GM23338 (cell line): Measurements from ENCODE around the gene SMG9. TPM values are rescaled to one million over a fixed set of nuclear protein-coding genes. Genes with fewer than 3 reads are reported as not detected.

Experiments used
- ATAC-seq: fragments of 200-7000 bp; cut with Tn5 transposase; 3 replicates; pipeline ENCODE4 v1.9.1; 2020
- DNase-seq: peaks from one replicate; pipeline ENCODE4 v3.0.0-alpha.2; 2015; ENCODE audit warnings: low spot score
- H2AFZ ChIP-seq: fragments of 200-600 bp; sonication (generic); 2 replicates; pipeline ENCODE4 v1.8.0; 2016; ENCODE audit warnings: antibody characterized with exemption, mild to moderate bottlenecking, moderate library complexity
- H3F3A ChIP-seq: fragments of 200-600 bp; sonication (generic); replicated peaks from 2 replicates; pipeline ENCODE4 v1.8.0; 2017; ENCODE audit warnings: antibody characterized with exemption, mixed run types, low read depth
- H3K27ac ChIP-seq: fragments of 200-600 bp; sonication (generic); 2 replicates; pipeline ENCODE4 v1.6.1; 2016; ENCODE audit warnings: low read depth
- H3K27me3 ChIP-seq: fragments of 200-600 bp; sonication (generic); 2 replicates; pipeline ENCODE4 v1.8.0; 2016; ENCODE audit warnings: mild to moderate bottlenecking, mixed run types, moderate library complexity; ENCODE audit not compliant: insufficient read depth
- H3K36me3 ChIP-seq: fragments of 200-600 bp; sonication (generic); 2 replicates; pipeline ENCODE4 v1.8.0; 2016; ENCODE audit warnings: mild to moderate bottlenecking; ENCODE audit not compliant: insufficient read depth
- H3K4me1 ChIP-seq: fragments of 200-600 bp; sonication (generic); 2 replicates; pipeline ENCODE4 v1.8.0; 2016; ENCODE audit warnings: mild to moderate bottlenecking, moderate library complexity; ENCODE audit not compliant: insufficient read depth
- H3K4me2 ChIP-seq: fragments of 200-600 bp; sonication (generic); 2 replicates; pipeline ENCODE4 v1.7.1; 2017; ENCODE audit warnings: mixed run types
- H3K4me3 ChIP-seq: fragments of 200-600 bp; sonication (generic); 2 replicates; pipeline ENCODE4 v1.6.1; 2016; ENCODE audit warnings: mixed run types
- H3K79me2 ChIP-seq: fragments of 200-600 bp; sonication (generic); replicated peaks from 2 replicates; pipeline ENCODE4 v1.8.0; 2017; ENCODE audit warnings: mild to moderate bottlenecking; ENCODE audit not compliant: insufficient read depth
- H3K9me2 ChIP-seq: fragments of 200-600 bp; sonication (generic); 2 replicates; pipeline ENCODE4 v1.8.0; 2017; ENCODE audit not compliant: insufficient read depth
- H4K20me1 ChIP-seq: fragments of 200-600 bp; sonication (generic); replicated peaks from 2 replicates; pipeline ENCODE4 v1.8.0; 2017; ENCODE audit warnings: mild to moderate bottlenecking; ENCODE audit not compliant: insufficient read depth
- H3K27ac Mint-ChIP-seq: 2 replicates; pipeline ENCODE4 v1.8.0; 2020; ENCODE audit warnings: inconsistent platforms, mild to moderate bottlenecking, moderate library complexity, mixed read lengths
- H3K27me3 Mint-ChIP-seq: 3 replicates; pipeline ENCODE4 v1.8.0; 2022; ENCODE audit warnings: low read depth, mild to moderate bottlenecking, moderate library complexity, mixed read lengths, inconsistent platforms; ENCODE audit not compliant: insufficient read depth, poor library complexity
- H3K36me3 Mint-ChIP-seq: 3 replicates; pipeline ENCODE4 v1.8.0; 2021; ENCODE audit warnings: low read depth, mild to moderate bottlenecking, inconsistent platforms, moderate library complexity, mixed read lengths
- H3K4me1 Mint-ChIP-seq: 3 replicates; pipeline ENCODE4 v1.8.0; 2020; ENCODE audit warnings: mild to moderate bottlenecking, inconsistent platforms, mixed read lengths
- H3K4me3 Mint-ChIP-seq: 3 replicates; pipeline ENCODE4 v1.8.0; 2021; ENCODE audit warnings: moderate library complexity, mild to moderate bottlenecking, inconsistent platforms, mixed read lengths
- H3K9me3 Mint-ChIP-seq: 3 replicates; pipeline ENCODE4 v1.8.0; 2020; ENCODE audit warnings: moderate library complexity, mild to moderate bottlenecking, inconsistent platforms, mixed read lengths
- CREB1 ChIP-seq: fragments of 250-450 bp; sonication (Bioruptor Pico); IDR thresholded peaks from 2 replicates; pipeline ENCODE4 v1.5.0; 2020; ENCODE audit warnings: low read depth, mild to moderate bottlenecking, moderate library complexity
- EZH2 ChIP-seq: fragments of 200-600 bp; sonication (generic); IDR thresholded peaks from one replicate; pipeline ENCODE4 v1.8.0; 2017; ENCODE audit warnings: antibody characterized with exemption, mild to moderate bottlenecking, low read depth; ENCODE audit not compliant: unreplicated experiment
- EZH2phosphoT487 ChIP-seq: fragments of 200-600 bp; sonication (generic); IDR thresholded peaks from one replicate; pipeline ENCODE4 v1.8.1; 2018; ENCODE audit warnings: antibody characterized with exemption; ENCODE audit not compliant: unreplicated experiment
- NANOG ChIP-seq: IDR thresholded peaks from 2 replicates; pipeline ENCODE4 v1.6.1; 2016; ENCODE audit warnings: antibody characterized with exemption, borderline replicate concordance
- STAT1 ChIP-seq: IDR thresholded peaks from one replicate; pipeline ENCODE4 v1.6.1; 2016; ENCODE audit warnings: antibody characterized with exemption; ENCODE audit not compliant: unreplicated experiment
- ZNF331 ChIP-seq: fragments of 250-450 bp; sonication (Bioruptor Pico); IDR thresholded peaks from 2 replicates; pipeline ENCODE4 v1.5.0; 2020; ENCODE audit warnings: low read depth, mild to moderate bottlenecking, moderate library complexity
- polyA plus RNA-seq: library from polyadenylated mRNA; unstranded; fragments of >200 nt; fragmentation: Nextera tagmentation; extraction: Ambion mirVana; gene quantifications from 2 replicates; pipeline ENCODE4 v1.2.1, GENCODE V29; 2016
- total RNA-seq: library from RNA; depleted of rRNA; stranded (reverse); fragments of >200 nt; shearing (Covaris generic); gene quantifications from 2 replicates; pipeline ENCODE4 v1.2.3, GENCODE V29; 2014
- TF ChIP-seq, protein P1 (sequence below): IDR thresholded peaks from 2 replicates; pipeline ENCODE4 v1.6.1; 2016; ENCODE audit warnings: antibody characterized with exemption
- TF ChIP-seq, protein P2 (sequence below): fragments of 250-450 bp; sonication (Bioruptor Pico); IDR thresholded peaks from 2 replicates; pipeline ENCODE4 v1.5.0; 2020; ENCODE audit warnings: mild to moderate bottlenecking, moderate library complexity
- TF ChIP-seq, protein P3 (sequence below), 2 experiments: fragments of 200-600 bp in 1 of 2; sonication (generic) in 1 of 2; conservative IDR thresholded peaks; 2 replicates each; pipeline versions ENCODE4 v1.5.1 to v1.6.1; 2016 to 2017; ENCODE audit warnings: antibody characterized with exemption in 2 of 2, low read depth in 2 of 2, mild to moderate bottlenecking in 2 of 2, moderate library complexity in 1 of 2

Gene SMG9
- total and polyA plus RNA-seq, 2 experiments from 2014 or later = 13.2 to 14.0 TPM

DNA sequence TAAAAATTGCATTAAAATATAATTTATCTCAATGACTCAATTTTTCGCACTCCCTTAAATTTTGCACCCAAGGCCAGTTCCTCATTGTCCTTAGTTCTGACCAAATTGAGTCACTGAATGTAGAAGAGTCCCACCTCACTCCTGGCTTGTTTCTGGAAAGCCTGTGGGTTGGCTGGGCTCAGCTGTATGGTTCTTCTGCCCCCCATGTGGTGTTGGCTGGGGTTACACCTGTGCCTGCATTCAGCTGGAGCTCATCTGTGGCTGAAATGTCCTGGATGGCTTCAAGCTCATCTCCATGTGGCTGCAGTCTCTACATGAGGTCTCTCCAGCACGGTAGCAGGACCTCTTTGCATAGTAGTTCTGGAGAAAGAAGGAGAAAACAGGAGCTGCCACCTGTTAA lies 46.0 kb downstream of the SMG9 start:
- Histone ChIP-seq H3K9me2 (no peaks in the 10 kb centered on the region), H4K20me1 (no peaks in the 10 kb centered on the region), H3K79me2 (no peaks in the 10 kb centered on the region), H3K4me2 (no peak overlapping the region), H3K36me3 (no peaks in the 10 kb centered on the region), H3K27me3 (no peaks in the 10 kb centered on the region), H3K27ac (no peak overlapping the region), H3F3A (no peaks in the 10 kb centered on the region), H3K4me1 (no peaks in the 10 kb centered on the region), H2AFZ (no peak overlapping the region), H3K4me3 (no peak overlapping the region)
- TF ChIP-seq CREB1 (CRISPR knock-in tag) (no peak), ZNF331 (peak; percentile 99)
- TF ChIP-seq, protein P1, sequence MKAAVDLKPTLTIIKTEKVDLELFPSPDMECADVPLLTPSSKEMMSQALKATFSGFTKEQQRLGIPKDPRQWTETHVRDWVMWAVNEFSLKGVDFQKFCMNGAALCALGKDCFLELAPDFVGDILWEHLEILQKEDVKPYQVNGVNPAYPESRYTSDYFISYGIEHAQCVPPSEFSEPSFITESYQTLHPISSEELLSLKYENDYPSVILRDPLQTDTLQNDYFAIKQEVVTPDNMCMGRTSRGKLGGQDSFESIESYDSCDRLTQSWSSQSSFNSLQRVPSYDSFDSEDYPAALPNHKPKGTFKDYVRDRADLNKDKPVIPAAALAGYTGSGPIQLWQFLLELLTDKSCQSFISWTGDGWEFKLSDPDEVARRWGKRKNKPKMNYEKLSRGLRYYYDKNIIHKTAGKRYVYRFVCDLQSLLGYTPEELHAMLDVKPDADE = no peak
- Mint-ChIP-seq H3K36me3 (peaks cover 3% of the 10 kb centered on the region; the same call in 2 of the 3 replicates), H3K27me3 (peaks cover 9% of the 10 kb centered on the region), H3K4me1 (no peaks in the 10 kb centered on the region; the same call in 2 of the 3 replicates), H3K9me3 (peaks cover 12% of the 10 kb centered on the region), H3K27ac (no peak overlapping the region), H3K4me3 (no peak overlapping the region)
- DNase-seq (no peak), ATAC-seq (no peak)

DNA sequence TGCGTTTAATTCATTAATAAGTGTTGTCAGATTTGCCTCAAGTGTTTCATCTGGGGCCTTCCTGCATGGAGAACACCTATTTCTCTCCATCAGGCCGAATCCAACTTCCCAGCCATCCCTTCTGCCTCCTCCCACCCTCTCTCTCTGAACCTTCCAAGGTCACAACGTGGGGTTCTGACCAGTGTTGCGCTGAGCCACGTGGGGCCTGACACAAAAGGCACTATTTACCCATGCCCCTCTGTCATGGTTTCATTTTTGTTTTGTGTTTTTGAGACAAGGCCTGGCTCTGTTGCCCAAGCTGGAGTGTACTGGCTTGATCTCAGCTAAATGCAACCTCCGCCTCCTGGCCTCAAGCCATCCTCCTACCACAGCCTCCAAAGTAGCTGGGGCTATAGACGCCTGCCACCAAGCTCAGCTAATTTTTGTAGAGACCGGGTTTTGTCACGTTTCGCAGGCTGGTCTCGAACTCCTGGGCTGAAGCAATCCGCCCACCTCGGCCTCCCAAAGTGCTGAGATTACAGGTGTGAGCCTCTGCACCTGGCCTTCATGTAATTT lies 47.5 kb downstream of the SMG9 start:
- Histone ChIP-seq H3K27ac (no peak overlapping the region), H4K20me1 (no peaks in the 10 kb centered on the region), H3K79me2 (no peaks in the 10 kb centered on the region), H3K4me1 (no peaks in the 10 kb centered on the region), H2AFZ (no peak overlapping the region), H3K9me2 (no peaks in the 10 kb centered on the region), H3K36me3 (no peaks in the 10 kb centered on the region), H3F3A (no peaks in the 10 kb centered on the region), H3K4me2 (no peak overlapping the region), H3K27me3 (no peaks in the 10 kb centered on the region), H3K4me3 (no peak overlapping the region)
- H3K9me3 Mint-ChIP-seq = peaks cover 12% of the 10 kb centered on the region
- H3K27ac Mint-ChIP-seq = no peak overlapping the region
- H3K4me3 Mint-ChIP-seq = no peak overlapping the region; the same call in 2 of the 3 replicates
- DNase-seq (no peak), ATAC-seq (no peak)
- peaks cover 9% of the 10 kb centered on the region for H3K27me3 Mint-ChIP-seq
- H3K36me3 Mint-ChIP-seq = peaks cover 3% of the 10 kb centered on the region; the same call in 2 of the 3 replicates
- no peaks in the 10 kb centered on the region; the same call in 2 of the 3 replicates for H3K4me1 Mint-ChIP-seq
- TF ChIP-seq NANOG (no peak), EZH2phosphoT487 (no peak), EZH2 (no peak), ZNF331 (no peak), STAT1 (no peak)
- TF ChIP-seq, protein P1 = no peak
- TF ChIP-seq, protein P2, sequence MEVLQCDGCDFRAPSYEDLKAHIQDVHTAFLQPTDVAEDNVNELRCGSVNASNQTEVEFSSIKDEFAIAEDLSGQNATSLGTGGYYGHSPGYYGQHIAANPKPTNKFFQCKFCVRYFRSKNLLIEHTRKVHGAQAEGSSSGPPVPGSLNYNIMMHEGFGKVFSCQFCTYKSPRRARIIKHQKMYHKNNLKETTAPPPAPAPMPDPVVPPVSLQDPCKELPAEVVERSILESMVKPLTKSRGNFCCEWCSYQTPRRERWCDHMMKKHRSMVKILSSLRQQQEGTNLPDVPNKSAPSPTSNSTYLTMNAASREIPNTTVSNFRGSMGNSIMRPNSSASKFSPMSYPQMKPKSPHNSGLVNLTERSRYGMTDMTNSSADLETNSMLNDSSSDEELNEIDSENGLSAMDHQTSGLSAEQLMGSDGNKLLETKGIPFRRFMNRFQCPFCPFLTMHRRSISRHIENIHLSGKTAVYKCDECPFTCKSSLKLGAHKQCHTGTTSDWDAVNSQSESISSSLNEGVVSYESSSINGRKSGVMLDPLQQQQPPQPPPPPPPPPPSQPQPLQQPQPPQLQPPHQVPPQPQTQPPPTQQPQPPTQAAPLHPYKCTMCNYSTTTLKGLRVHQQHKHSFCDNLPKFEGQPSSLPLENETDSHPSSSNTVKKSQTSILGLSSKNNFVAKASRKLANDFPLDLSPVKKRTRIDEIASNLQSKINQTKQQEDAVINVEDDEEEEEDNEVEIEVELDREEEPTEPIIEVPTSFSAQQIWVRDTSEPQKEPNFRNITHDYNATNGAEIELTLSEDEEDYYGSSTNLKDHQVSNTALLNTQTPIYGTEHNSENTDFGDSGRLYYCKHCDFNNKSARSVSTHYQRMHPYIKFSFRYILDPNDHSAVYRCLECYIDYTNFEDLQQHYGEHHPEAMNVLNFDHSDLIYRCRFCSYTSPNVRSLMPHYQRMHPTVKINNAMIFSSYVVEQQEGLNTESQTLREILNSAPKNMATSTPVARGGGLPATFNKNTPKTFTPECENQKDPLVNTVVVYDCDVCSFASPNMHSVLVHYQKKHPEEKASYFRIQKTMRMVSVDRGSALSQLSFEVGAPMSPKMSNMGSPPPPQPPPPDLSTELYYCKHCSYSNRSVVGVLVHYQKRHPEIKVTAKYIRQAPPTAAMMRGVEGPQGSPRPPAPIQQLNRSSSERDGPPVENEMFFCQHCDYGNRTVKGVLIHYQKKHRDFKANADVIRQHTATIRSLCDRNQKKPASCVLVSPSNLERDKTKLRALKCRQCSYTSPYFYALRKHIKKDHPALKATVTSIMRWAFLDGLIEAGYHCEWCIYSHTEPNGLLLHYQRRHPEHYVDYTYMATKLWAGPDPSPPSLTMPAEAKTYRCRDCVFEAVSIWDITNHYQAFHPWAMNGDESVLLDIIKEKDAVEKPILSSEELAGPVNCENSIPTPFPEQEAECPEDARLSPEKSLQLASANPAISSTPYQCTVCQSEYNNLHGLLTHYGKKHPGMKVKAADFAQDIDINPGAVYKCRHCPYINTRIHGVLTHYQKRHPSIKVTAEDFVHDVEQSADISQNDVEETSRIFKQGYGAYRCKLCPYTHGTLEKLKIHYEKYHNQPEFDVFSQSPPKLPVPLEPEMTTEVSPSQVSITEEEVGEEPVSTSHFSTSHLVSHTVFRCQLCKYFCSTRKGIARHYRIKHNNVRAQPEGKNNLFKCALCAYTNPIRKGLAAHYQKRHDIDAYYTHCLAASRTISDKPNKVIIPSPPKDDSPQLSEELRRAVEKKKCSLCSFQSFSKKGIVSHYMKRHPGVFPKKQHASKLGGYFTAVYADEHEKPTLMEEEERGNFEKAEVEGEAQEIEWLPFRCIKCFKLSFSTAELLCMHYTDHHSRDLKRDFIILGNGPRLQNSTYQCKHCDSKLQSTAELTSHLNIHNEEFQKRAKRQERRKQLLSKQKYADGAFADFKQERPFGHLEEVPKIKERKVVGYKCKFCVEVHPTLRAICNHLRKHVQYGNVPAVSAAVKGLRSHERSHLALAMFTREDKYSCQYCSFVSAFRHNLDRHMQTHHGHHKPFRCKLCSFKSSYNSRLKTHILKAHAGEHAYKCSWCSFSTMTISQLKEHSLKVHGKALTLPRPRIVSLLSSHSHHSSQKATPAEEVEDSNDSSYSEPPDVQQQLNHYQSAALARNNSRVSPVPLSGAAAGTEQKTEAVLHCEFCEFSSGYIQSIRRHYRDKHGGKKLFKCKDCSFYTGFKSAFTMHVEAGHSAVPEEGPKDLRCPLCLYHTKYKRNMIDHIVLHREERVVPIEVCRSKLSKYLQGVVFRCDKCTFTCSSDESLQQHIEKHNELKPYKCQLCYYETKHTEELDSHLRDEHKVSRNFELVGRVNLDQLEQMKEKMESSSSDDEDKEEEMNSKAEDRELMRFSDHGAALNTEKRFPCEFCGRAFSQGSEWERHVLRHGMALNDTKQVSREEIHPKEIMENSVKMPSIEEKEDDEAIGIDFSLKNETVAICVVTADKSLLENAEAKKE (CRISPR knock-in tag) = no peak
- TF ChIP-seq, protein P3, sequence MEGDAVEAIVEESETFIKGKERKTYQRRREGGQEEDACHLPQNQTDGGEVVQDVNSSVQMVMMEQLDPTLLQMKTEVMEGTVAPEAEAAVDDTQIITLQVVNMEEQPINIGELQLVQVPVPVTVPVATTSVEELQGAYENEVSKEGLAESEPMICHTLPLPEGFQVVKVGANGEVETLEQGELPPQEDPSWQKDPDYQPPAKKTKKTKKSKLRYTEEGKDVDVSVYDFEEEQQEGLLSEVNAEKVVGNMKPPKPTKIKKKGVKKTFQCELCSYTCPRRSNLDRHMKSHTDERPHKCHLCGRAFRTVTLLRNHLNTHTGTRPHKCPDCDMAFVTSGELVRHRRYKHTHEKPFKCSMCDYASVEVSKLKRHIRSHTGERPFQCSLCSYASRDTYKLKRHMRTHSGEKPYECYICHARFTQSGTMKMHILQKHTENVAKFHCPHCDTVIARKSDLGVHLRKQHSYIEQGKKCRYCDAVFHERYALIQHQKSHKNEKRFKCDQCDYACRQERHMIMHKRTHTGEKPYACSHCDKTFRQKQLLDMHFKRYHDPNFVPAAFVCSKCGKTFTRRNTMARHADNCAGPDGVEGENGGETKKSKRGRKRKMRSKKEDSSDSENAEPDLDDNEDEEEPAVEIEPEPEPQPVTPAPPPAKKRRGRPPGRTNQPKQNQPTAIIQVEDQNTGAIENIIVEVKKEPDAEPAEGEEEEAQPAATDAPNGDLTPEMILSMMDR (conservative IDR thresholded peaks at IDR 0.05; ENCODE audit: low read depth in 2 of 2) = no peak
